Measurements from ENCODE around the gene CLIC4. TPM values are rescaled to one million over a fixed set of nuclear protein-coding genes. Genes with fewer than 3 reads are reported as not detected.
A peak's percentile ranks its signal among the peaks of the same experiment; 100 is the strongest.

CLIC4 gene
- total and polyA plus RNA-seq, 2 of the 8 experiments (the other 6 are each of a cell fraction or from before 2014, with no cell fraction given): 77.5 to 293 TPM

DNA sequence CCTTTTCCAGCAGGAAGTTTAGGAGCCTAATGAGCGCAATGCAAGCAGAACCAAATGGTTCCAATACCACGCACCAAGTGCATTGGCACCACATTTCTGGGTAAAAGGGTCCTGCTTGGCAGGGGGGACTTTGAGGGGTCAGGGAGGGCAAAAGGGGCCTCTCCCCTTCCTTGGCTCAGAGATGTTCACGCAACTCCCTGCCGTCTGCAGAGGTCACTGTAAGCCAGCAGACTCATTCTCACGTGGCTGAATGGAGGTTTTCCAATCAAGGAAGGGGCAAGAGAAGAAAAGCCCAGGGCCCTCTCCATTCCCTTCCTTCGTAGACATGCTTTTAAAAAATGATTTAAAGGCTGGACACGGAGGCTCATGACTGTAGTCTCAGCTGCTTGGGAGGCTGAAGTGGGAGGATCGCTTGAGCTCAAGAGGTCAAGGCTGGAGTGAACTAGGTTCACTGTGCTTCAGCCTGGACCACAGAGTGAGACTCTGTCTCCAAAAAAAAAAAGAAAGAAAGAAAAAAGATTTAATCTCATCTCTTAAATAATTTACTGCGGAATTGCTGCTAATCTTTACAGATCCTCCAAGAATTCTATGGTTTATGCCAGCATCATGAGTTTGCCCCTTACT lies 104.5 kb downstream of the CLIC4 start:
- H2BK5ac ChIP-seq (ENCODE audit: low read depth, low read length): no peak overlapping the region
- no peak overlapping the region for H4K91ac ChIP-seq (replicated peaks; ENCODE audit: insufficient read length, low read length)
- no peak overlapping the region for H2BK15ac ChIP-seq (ENCODE audit: low read length)
- H2BK12ac ChIP-seq (ENCODE audit: low read depth, low read length): 0 out of 2 replicates have a peak overlapping the region, but pooled peaks have one; percentile 68
- H2AFZ ChIP-seq (ENCODE audit: low read length): no peak overlapping the region
- H2BK120ac ChIP-seq (replicated peaks; ENCODE audit: low read depth, low read length): no peak overlapping the region
- no peak overlapping the region for H4K5ac ChIP-seq (ENCODE audit: insufficient read length, low read depth, low read length)
- H4K8ac ChIP-seq (ENCODE audit: extremely low read depth, insufficient read depth, low read length): no peak overlapping the region
- FAIRE-seq (no peak), DNase-seq (ENCODE audit: low read depth in 1 of 2, low spot score in 2 of 2) (peak in 1 of 2 experiments; percentile 58)
- no peak overlapping the region; the same call in 1 of the 2 replicates for H3K18ac ChIP-seq (ENCODE audit: extremely low read depth, low read length)
- 58% methylated on average over 9 of the region's 9 CpGs; no CpG with 5 or more reads in 1 of the 2 experiments for WGBS, 2 experiments (ENCODE audit: extremely low coverage in 1 of 2, insufficient coverage in 1 of 2, insufficient read length in 1 of 2, insufficient replicate concordance in 2 of 2, low coverage in 1 of 2, low lambda C conversion rate in 2 of 2, missing lambda C conversion rate in 1 of 2)
- no peaks in the 10 kb centered on the region for H3K36me3 ChIP-seq (ENCODE audit: control insufficient read depth in 2 of 4, insufficient read depth in 4 of 4, low read length in 3 of 4)
- no peak overlapping the region for H3K4me2 ChIP-seq (ENCODE audit: insufficient read depth in 1 of 2, low read depth in 2 of 2, low read length in 2 of 2)
- ChIA-PET POLR2A (ENCODE audit: partially characterized antibody) (interaction anchor here (0.6 to 1.1 kb wide), 3 partner anchors 15 to 344 kb away, joined by 3 read pairs; no protein-coding TSS in a partner anchor), CTCF (ENCODE audit: partially characterized antibody) (interaction anchor here (0.6 to 11.9 kb wide), 24 partner anchors 11 to 990 kb away, joined by 3 to 69 read pairs (median 4); no protein-coding TSS in a partner anchor)
- peaks cover 2 to 5% of the 10 kb centered on the region in 2 experiments for H4K20me1 ChIP-seq (replicated peaks in 1 of 2; ENCODE audit: control insufficient read depth in 1 of 2, insufficient read depth in 2 of 2, low read length in 2 of 2)
- no peak overlapping the region for H3K27ac ChIP-seq (ENCODE audit: low read depth, low read length)
- no peak overlapping the region for H2BK20ac ChIP-seq (ENCODE audit: low read length)
- no peak overlapping the region for H3K9ac ChIP-seq (replicated peaks in 1 of 4; ENCODE audit: extremely low read depth in 1 of 4, low read depth in 3 of 4, low read length in 3 of 4)
- peaks cover 0 to 2% (median 0%) of the 10 kb centered on the region in 4 experiments; a peak in 2 of 7 replicates for H3K4me1 ChIP-seq (replicated peaks in 1 of 4; ENCODE audit: control insufficient read depth in 3 of 4, insufficient read depth in 4 of 4, low read length in 3 of 4)
- H3K4ac ChIP-seq (replicated peaks; ENCODE audit: insufficient read length, low read depth, low read length): no peak overlapping the region
- no peak overlapping the region for H3K14ac ChIP-seq (ENCODE audit: insufficient read length)
- H3K79me2 ChIP-seq (ENCODE audit: control insufficient read depth in 1 of 2, insufficient read depth in 2 of 2, low read length in 2 of 2): no peaks in the 10 kb centered on the region
- H3K79me1 ChIP-seq (ENCODE audit: low read depth, low read length): no peaks in the 10 kb centered on the region
- H3K23me2 ChIP-seq (ENCODE audit: low read depth, low read length): peaks cover 7% of the 10 kb centered on the region; the same call in 1 of the 2 replicates
- H3K23ac ChIP-seq (ENCODE audit: insufficient read length): no peak overlapping the region
- H3K27me3 ChIP-seq (replicated peaks in 1 of 4; ENCODE audit: control insufficient read depth in 3 of 4, extremely low read depth in 1 of 4, insufficient read depth in 3 of 4, low read length in 3 of 4): peaks cover 0 to 13% (median 6%) of the 10 kb centered on the region in 4 experiments; a peak in 4 of 7 replicates
- H3K56ac ChIP-seq (replicated peaks; ENCODE audit: insufficient read length, low read depth, low read length): no peak overlapping the region
- no peaks in the 10 kb centered on the region for H3K9me3 ChIP-seq (ENCODE audit: insufficient read depth in 2 of 2, low read depth in 1 of 2, low read length in 1 of 2)
- no peak overlapping the region for H2AK5ac ChIP-seq (ENCODE audit: low read depth, low read length)
- no peak overlapping the region for H3K4me3 ChIP-seq (ENCODE audit: extremely low read depth in 1 of 4, insufficient read depth in 2 of 4, low read depth in 3 of 4, low read length in 4 of 4)
